Measurements from ENCODE around the gene INCENP.

GRCh38 chr11:62152245-62153086 lies 28.7 kb downstream of the INCENP start:
- no peak for TF ChIP-seq CTCF (IDR thresholded peaks at IDR 0.05)
- TF ChIP-seq POLR2A (IDR thresholded peaks at IDR 0.05): no peak

All from right lobe of liver (tissue), 4 donors.